Esophagus squamous epithelium (tissue), 4 donors: ENCODE measurements around the gene COBLL1.

Experiments used
- CTCF ChIP-seq, 6 experiments: fragments of 450-650 bp in 4 of 6; fragments of 200-600 bp in 2 of 6; sonication (generic) in 2 of 6; IDR thresholded peaks; one replicate each; pipeline ENCODE4 v1.5.1; 2016 to 2019; ENCODE audit warnings: antibody characterized with exemption in 6 of 6, mild to moderate bottlenecking in 4 of 6, moderate library complexity in 4 of 6
- POLR2A ChIP-seq, 4 donors: fragments of 450-650 bp; IDR thresholded peaks; one replicate each; pipeline ENCODE4 v1.6.1; 2017; ENCODE audit warnings: antibody characterized with exemption in 4 of 4, mild to moderate bottlenecking in 4 of 4, moderate library complexity in 3 of 4

GRCh38 chr2:164655336-164655735, 186.3 kb downstream of the COBLL1 start:
- no peak for TF ChIP-seq CTCF (IDR thresholded peaks at IDR 0.05)
- no peak for TF ChIP-seq POLR2A (IDR thresholded peaks at IDR 0.05)
